DOHH2 (cell line): ENCODE data around the gene B3GNT8.

Source experiments
- H3F3A ChIP-seq: fragments of 200-600 bp; sonication (generic), shearing (Covaris generic); 2 replicates; pipeline ENCODE4 v1.6.0; 2016; ENCODE audit warnings: antibody characterized with exemption, mild to moderate bottlenecking; ENCODE audit not compliant: control insufficient read depth, insufficient read depth
- H3K27ac ChIP-seq: fragments of 200-600 bp; sonication (generic); 2 replicates; pipeline ENCODE4 v1.5.1; 2014; ENCODE audit warnings: low read depth, mild to moderate bottlenecking, low read length, moderate library complexity
- H3K27me3 ChIP-seq: fragments of 200-600 bp; sonication (generic); 2 replicates; pipeline ENCODE4 v1.6.1; 2014; ENCODE audit warnings: mild to moderate bottlenecking, low read length, mixed read lengths; ENCODE audit not compliant: control insufficient read depth
- H3K36me3 ChIP-seq: fragments of 200-600 bp; sonication (generic); 2 replicates; pipeline ENCODE4 v1.6.1; 2014; ENCODE audit warnings: mild to moderate bottlenecking, low read length, moderate library complexity, mixed read lengths; ENCODE audit not compliant: control insufficient read depth
- H3K4me1 ChIP-seq: fragments of 200-600 bp; sonication (generic); 2 replicates; pipeline ENCODE4 v1.6.1; 2014; ENCODE audit warnings: mild to moderate bottlenecking, low read length, mixed read lengths; ENCODE audit not compliant: control insufficient read depth
- H3K4me2 ChIP-seq: fragments of 200-600 bp; sonication (generic); 2 replicates; pipeline ENCODE4 v1.6.0; 2014; ENCODE audit warnings: mild to moderate bottlenecking, low read length, moderate library complexity
- H3K4me3 ChIP-seq: fragments of 200-600 bp; sonication (generic); 2 replicates; pipeline ENCODE4 v1.5.1; 2014; ENCODE audit warnings: mild to moderate bottlenecking, low read length, mixed read lengths
- H3K79me2 ChIP-seq: fragments of 200-600 bp; sonication (generic); 2 replicates; pipeline ENCODE4 v1.6.1; 2014; ENCODE audit warnings: mild to moderate bottlenecking, low read length, mixed read lengths; ENCODE audit not compliant: control insufficient read depth
- H3K9me2 ChIP-seq: fragments of 200-600 bp; sonication (generic); replicated peaks from 2 replicates; pipeline ENCODE4 v1.6.1; 2014; ENCODE audit warnings: mild to moderate bottlenecking, low read length, mixed read lengths; ENCODE audit not compliant: control insufficient read depth
- H3K9me3 ChIP-seq: fragments of 200-600 bp; sonication (generic); 2 replicates; pipeline ENCODE4 v1.6.1; 2014; ENCODE audit warnings: antibody characterized with exemption, low read length, mixed read lengths; ENCODE audit not compliant: control insufficient read depth, insufficient read depth
- H4K20me1 ChIP-seq: fragments of 200-600 bp; sonication (generic); 2 replicates; pipeline ENCODE4 v1.6.0; 2014; ENCODE audit warnings: low read depth, mild to moderate bottlenecking, antibody characterized with exemption, low read length, moderate library complexity; ENCODE audit not compliant: control insufficient read depth, insufficient read depth
- CTCF ChIP-seq: fragments of 200-600 bp; sonication (generic); IDR thresholded peaks from one replicate; pipeline ENCODE4 v1.5.1; 2014; ENCODE audit warnings: antibody characterized with exemption, mild to moderate bottlenecking, low read depth, low read length; ENCODE audit not compliant: poor library complexity, severe bottlenecking
- EZH2phosphoT487 ChIP-seq: fragments of 200-600 bp; sonication (generic); IDR thresholded peaks from 2 replicates; pipeline ENCODE4 v1.6.1; 2017; ENCODE audit warnings: borderline replicate concordance, mild to moderate bottlenecking, antibody characterized with exemption, low read length, moderate library complexity, mixed read lengths

B3GNT8 gene

GRCh38 chr19:41449079-41449864, 22.1 kb upstream of the B3GNT8 start:
- H3F3A ChIP-seq: no peaks in the 10 kb centered on the region
- peaks cover 13% of the 10 kb centered on the region for H3K4me1 ChIP-seq
- H3K27me3 ChIP-seq: peaks cover 5% of the 10 kb centered on the region; the same call in 1 of the 2 replicates
- H3K4me3 ChIP-seq: peak overlapping the region; percentile 40
- H3K27ac ChIP-seq: no peak overlapping the region
- no peaks in the 10 kb centered on the region for H3K9me3 ChIP-seq
- TF ChIP-seq EZH2phosphoT487 (no peak), CTCF (peak; percentile 99)
- no peaks in the 10 kb centered on the region for H3K9me2 ChIP-seq
- no peaks in the 10 kb centered on the region for H3K79me2 ChIP-seq
- H4K20me1 ChIP-seq: no peaks in the 10 kb centered on the region
- no peaks in the 10 kb centered on the region for H3K36me3 ChIP-seq
- peak overlapping the region; percentile 62 for H3K4me2 ChIP-seq

- H3K27me3 ChIP-seq: peaks cover 5% of the 10 kb centered on the region; the same call in 1 of the 2 replicates
- TF ChIP-seq CTCF: peak; percentile 14
- TF ChIP-seq EZH2phosphoT487: no peak
- peaks cover 17% of the 10 kb centered on the region for H3K4me1 ChIP-seq
- H3F3A ChIP-seq: no peaks in the 10 kb centered on the region
- no peaks in the 10 kb centered on the region for H3K9me3 ChIP-seq
- H3K4me2 ChIP-seq: no peak overlapping the region
- no peaks in the 10 kb centered on the region for H3K79me2 ChIP-seq
- H3K4me3 ChIP-seq: no peak overlapping the region
- no peaks in the 10 kb centered on the region for H4K20me1 ChIP-seq
- H3K36me3 ChIP-seq: no peaks in the 10 kb centered on the region
- H3K27ac ChIP-seq: no peak overlapping the region
- H3K9me2 ChIP-seq: no peaks in the 10 kb centered on the region
Observed at GRCh38 chr19:41447732-41448332, 20.7 kb upstream of the B3GNT8 start.

GRCh38 chr19:41445575-41445974, 18.4 kb upstream of the B3GNT8 start:
- Histone ChIP-seq H3K4me1 (peaks cover 17% of the 10 kb centered on the region), H3K79me2 (no peaks in the 10 kb centered on the region), H4K20me1 (no peaks in the 10 kb centered on the region), H3F3A (0 out of 2 replicates have a peak, but pooled peaks cover 2% of the 10 kb centered on the region), H3K4me2 (no peak overlapping the region), H3K9me3 (no peaks in the 10 kb centered on the region), H3K27ac (no peak overlapping the region), H3K36me3 (no peaks in the 10 kb centered on the region), H3K4me3 (no peak overlapping the region), H3K9me2 (no peaks in the 10 kb centered on the region), H3K27me3 (peaks cover 5% of the 10 kb centered on the region; the same call in 1 of the 2 replicates)
- no peak for TF ChIP-seq EZH2phosphoT487
